PC-3 (cell line): ENCODE results near the gene AUTS2. TPM values are rescaled to one million over a fixed set of nuclear protein-coding genes. Genes with fewer than 3 reads are reported as not detected.

Experiments used
- ATAC-seq: fragments of 200-7000 bp; cut with Tn5 transposase; 2 replicates; pipeline ENCODE4 v1.9.1; 2020; ENCODE audit warnings: mild to moderate bottlenecking, moderate library complexity
- BruUV-seq: library from RNA; stranded (reverse); fragments of 400-500 nt; replicated peaks from 2 replicates; lab custom pipeline; 2021; lab: Mats Ljungman, UMichigan
- CTCF ChIA-PET: fragments of 300-600 bp; sonication (Branson Sonifier 250); formaldehyde crosslinking; loops from one replicate; lab custom pipeline; 2022; ENCODE audit warnings: antibody characterized with exemption; lab: Charles Lee
- POLR2A ChIA-PET: fragments of 300-600 bp; sonication (Branson Sonifier 250); formaldehyde crosslinking; loops from one replicate; lab custom pipeline; 2022; ENCODE audit warnings: antibody characterized with exemption; ENCODE audit not compliant: unreplicated experiment; lab: Charles Lee
- DNase-seq: peaks from one replicate; pipeline ENCODE4 v3.0.0-alpha.2; 2015
- H2AFZ ChIP-seq: fragments of 300-600 bp; sonication (generic); 2 replicates; pipeline ENCODE4 v1.6.0; 2016; ENCODE audit warnings: antibody characterized with exemption, low read length
- H3F3A ChIP-seq: fragments of 300-600 bp; sonication (generic); one replicate; pipeline ENCODE4 v1.6.0; 2017; ENCODE audit warnings: antibody characterized with exemption, low read length, control low read depth, mild to moderate bottlenecking; ENCODE audit not compliant: unreplicated experiment
- H3K27ac ChIP-seq: fragments of 300-600 bp; sonication (generic); 2 replicates; pipeline ENCODE4 v1.5.1; 2016; ENCODE audit warnings: mild to moderate bottlenecking, low read length
- H3K27me3 ChIP-seq: fragments of 300-600 bp; sonication (generic); 2 replicates; pipeline ENCODE4 v1.6.1; 2016; ENCODE audit warnings: low read length, mixed read lengths
- H3K36me3 ChIP-seq: fragments of 300-600 bp; sonication (generic); 2 replicates; pipeline ENCODE4 v1.6.1; 2016; ENCODE audit warnings: low read depth, mixed run types, low read length, mixed read lengths
- H3K4me1 ChIP-seq: fragments of 300-600 bp; sonication (generic); 2 replicates; pipeline ENCODE4 v1.5.1; 2016; ENCODE audit warnings: low read length; ENCODE audit not compliant: insufficient read depth
- H3K4me2 ChIP-seq: fragments of 300-600 bp; sonication (generic); 2 replicates; pipeline ENCODE4 v1.6.0; 2016; ENCODE audit warnings: low read length
- H3K4me3 ChIP-seq: fragments of 300-600 bp; sonication (generic); 2 replicates; pipeline ENCODE4 v1.5.1; 2016; ENCODE audit warnings: mild to moderate bottlenecking, low read length, mixed read lengths
- H3K79me2 ChIP-seq: fragments of 300-600 bp; sonication (generic); 2 replicates; pipeline ENCODE4 v1.6.1; 2017; ENCODE audit warnings: low read length, mixed read lengths
- H3K9ac ChIP-seq: fragments of 300-600 bp; sonication (generic); 2 replicates; pipeline ENCODE4 v1.6.0; 2016; ENCODE audit warnings: mild to moderate bottlenecking, low read length
- H3K9me2 ChIP-seq: fragments of 300-600 bp; sonication (generic); replicated peaks from 2 replicates; pipeline ENCODE4 v1.6.1; 2016; ENCODE audit warnings: mixed run types, low read length, mixed read lengths
- H3K9me3 ChIP-seq: fragments of 300-600 bp; sonication (generic); 2 replicates; pipeline ENCODE4 v1.6.1; 2016; ENCODE audit warnings: low read length, mixed read lengths
- H4K20me1 ChIP-seq: fragments of 300-600 bp; sonication (generic); 2 replicates; pipeline ENCODE4 v1.6.1; 2016; ENCODE audit warnings: low read length, mixed read lengths
- CTCF ChIP-seq: fragments of 300-600 bp; sonication (generic); conservative IDR thresholded peaks from 2 replicates; pipeline ENCODE4 v1.5.1; 2017; ENCODE audit warnings: antibody characterized with exemption, low read depth, mild to moderate bottlenecking, low read length
- EZH2 ChIP-seq: fragments of 300-600 bp; sonication (generic); IDR thresholded peaks from one replicate; pipeline ENCODE4 v1.6.1; 2017; ENCODE audit warnings: antibody characterized with exemption, mild to moderate bottlenecking, low read length; ENCODE audit not compliant: unreplicated experiment
- EZH2phosphoT487 ChIP-seq: fragments of 300-600 bp; sonication (generic); IDR thresholded peaks from 2 replicates; pipeline ENCODE4 v1.6.1; 2018; ENCODE audit warnings: mild to moderate bottlenecking, antibody characterized with exemption, low read length, borderline replicate concordance
- intact Hi-C: fragments of 100-400 bp; cut with micrococcal nuclease; formaldehyde crosslinking; loops from 2 replicates; pipeline ENCODE4 v1.9.0; 2023
- total RNA-seq: library from RNA; depleted of rRNA; stranded (reverse); fragments of >200 nt; gene quantifications from 2 replicates; pipeline ENCODE4 v1.2.3, GENCODE V29; 2014

Gene AUTS2
- total RNA-seq, 1 experiment from 2014 or later = not detected

- POLR2A ChIA-PET = no interaction called here
- Histone ChIP-seq H3K9me2 (no peaks in the 10 kb centered on the region), H3K9ac (no peak overlapping the region), H3K27ac (no peak overlapping the region), H4K20me1 (no peaks in the 10 kb centered on the region), H3K27me3 (no peaks in the 10 kb centered on the region), H3K79me2 (no peaks in the 10 kb centered on the region), H3K9me3 (no peaks in the 10 kb centered on the region), H3F3A (no peaks in the 10 kb centered on the region), H3K4me1 (no peaks in the 10 kb centered on the region), H3K4me2 (no peak overlapping the region), H3K36me3 (no peaks in the 10 kb centered on the region), H2AFZ (no peak overlapping the region), H3K4me3 (no peak overlapping the region)
- CTCF ChIA-PET = no interaction called here
- intact Hi-C loops = no loop called here
- DNase-seq (no peak), ATAC-seq (no peak)
- TF ChIP-seq CTCF = no peak
- no peak for TF ChIP-seq EZH2phosphoT487
- TF ChIP-seq EZH2 = no peak
- BruUV-seq = no TSS peak
Observed at GRCh38 chr7:69912141-69912540, 313.9 kb downstream of the AUTS2 start.

GRCh38 chr7:69912846-69913245, 314.6 kb downstream of the AUTS2 start:
- Histone ChIP-seq H4K20me1 (no peaks in the 10 kb centered on the region), H3K4me1 (no peaks in the 10 kb centered on the region), H3K36me3 (no peaks in the 10 kb centered on the region), H3K4me2 (no peak overlapping the region), H2AFZ (no peak overlapping the region), H3F3A (no peaks in the 10 kb centered on the region), H3K79me2 (no peaks in the 10 kb centered on the region), H3K9ac (no peak overlapping the region), H3K9me2 (no peaks in the 10 kb centered on the region), H3K9me3 (no peaks in the 10 kb centered on the region), H3K27me3 (no peaks in the 10 kb centered on the region), H3K27ac (no peak overlapping the region), H3K4me3 (no peak overlapping the region)
- TF ChIP-seq CTCF (no peak), EZH2phosphoT487 (no peak), EZH2 (no peak)
- POLR2A ChIA-PET = no interaction called here
- intact Hi-C loops = no loop called here
- BruUV-seq = no TSS peak
- ATAC-seq (no peak), DNase-seq (no peak)
- CTCF ChIA-PET = no interaction called here

DNA sequence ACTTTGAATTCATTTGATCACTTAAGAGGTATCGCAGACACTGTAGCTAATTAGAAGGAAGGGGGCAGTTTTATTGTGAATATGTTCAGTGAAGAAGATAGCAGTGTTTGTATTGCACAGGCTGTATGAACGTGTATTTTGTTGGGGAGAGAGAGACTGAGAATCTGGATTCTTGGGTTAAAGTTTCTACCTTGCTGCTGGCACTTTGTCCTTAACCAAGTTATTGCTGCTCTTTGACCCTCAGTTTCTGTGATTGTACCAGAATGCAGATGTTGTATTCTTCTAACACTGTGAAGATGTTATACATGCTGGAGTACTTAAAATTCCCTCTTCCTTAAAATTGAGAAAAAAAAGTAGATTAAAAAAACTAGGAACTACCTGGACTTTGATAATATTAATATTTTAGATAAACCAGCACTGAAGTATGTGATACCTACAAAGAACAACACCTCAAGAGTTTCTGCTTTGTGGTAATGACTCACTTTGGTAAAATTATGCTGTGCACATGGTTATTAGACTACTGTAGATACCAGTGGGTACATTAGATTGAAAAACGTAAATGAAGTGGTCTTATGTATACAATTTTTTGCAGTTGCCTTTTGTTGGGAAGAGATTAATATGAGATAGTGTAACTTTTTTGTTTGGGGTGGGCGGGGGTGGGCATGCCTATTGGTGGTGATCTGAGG, 321.3 kb downstream of the AUTS2 start:
- Histone ChIP-seq H3K4me3 (no peak overlapping the region), H3K4me2 (no peak overlapping the region), H3K27me3 (no peaks in the 10 kb centered on the region), H2AFZ (no peak overlapping the region), H3K9me3 (no peaks in the 10 kb centered on the region), H4K20me1 (no peaks in the 10 kb centered on the region), H3F3A (no peaks in the 10 kb centered on the region), H3K9ac (no peak overlapping the region), H3K27ac (no peak overlapping the region), H3K36me3 (no peaks in the 10 kb centered on the region), H3K9me2 (no peaks in the 10 kb centered on the region), H3K79me2 (no peaks in the 10 kb centered on the region), H3K4me1 (no peaks in the 10 kb centered on the region)
- ChIA-PET POLR2A (no interaction called here), CTCF (no interaction called here)
- no peak for TF ChIP-seq CTCF
- no peak for TF ChIP-seq EZH2
- TF ChIP-seq EZH2phosphoT487 = no peak
- intact Hi-C loops = no loop called here
- ATAC-seq (no peak), DNase-seq (no peak)
- BruUV-seq = no TSS peak
